Caco-2 (cell line): ENCODE results near the gene PAPSS2. TPM values are rescaled to one million over a fixed set of nuclear protein-coding genes. Genes with fewer than 3 reads are reported as not detected.
"Not testable (repeated sequence)": the region's sequence is repeated elsewhere in the genome, so short reads cannot be mapped to it uniquely, and the experiment has no call there.

Experiments used
- BruUV-seq: library from RNA; stranded (reverse); fragments of 400-500 nt; replicated peaks from 2 replicates; lab custom pipeline; 2021; lab: Mats Ljungman, UMichigan
- CTCF ChIA-PET: fragments of 300-600 bp; sonication (Branson Sonifier 250); formaldehyde crosslinking; loops from one replicate; lab custom pipeline; 2022; ENCODE audit warnings: antibody characterized with exemption; lab: Charles Lee
- POLR2A ChIA-PET: fragments of 300-600 bp; sonication (Branson Sonifier 250); formaldehyde crosslinking; loops from one replicate; lab custom pipeline; 2022; ENCODE audit warnings: antibody characterized with exemption; lab: Charles Lee
- DNase-seq, 2 experiments: peaks; one replicate each; pipeline versions ENCODE4 v3.0.0 to v3.0.0-alpha.2; 2020 to 2022
- H3K27me3 ChIP-seq: replicated peaks from 2 replicates; pipeline ENCODE4 v1.6.0; 2011; ENCODE audit warnings: low read length; ENCODE audit not compliant: control insufficient read depth, insufficient read depth
- H3K36me3 ChIP-seq: 2 replicates; pipeline ENCODE4 v1.5.1; 2011; ENCODE audit warnings: low read length; ENCODE audit not compliant: control insufficient read depth, insufficient read depth
- H3K4me1 ChIP-seq: fragments of 250-450 bp; sonication (Bioruptor Pico); 2 replicates; pipeline ENCODE4 v1.5.1; 2020; ENCODE audit warnings: mild to moderate bottlenecking
- H3K4me3 ChIP-seq: 2 replicates; pipeline ENCODE4 v1.5.1; 2011; ENCODE audit warnings: low read depth, mild to moderate bottlenecking, control low read depth, low read length
- H3K9me3 ChIP-seq: fragments of 250-450 bp; sonication (Bioruptor Pico); 2 replicates; pipeline ENCODE4 v1.5.1; 2020; ENCODE audit warnings: mild to moderate bottlenecking, moderate library complexity
- H3K27ac Mint-ChIP-seq: one replicate; pipeline ENCODE4 v1.8.0; 2022; ENCODE audit warnings: mixed read lengths; ENCODE audit not compliant: unreplicated experiment
- H3K27me3 Mint-ChIP-seq: one replicate; pipeline ENCODE4 v1.8.0; 2022; ENCODE audit warnings: mixed read lengths; ENCODE audit not compliant: insufficient read depth, unreplicated experiment
- H3K36me3 Mint-ChIP-seq: one replicate; pipeline ENCODE4 v1.8.0; 2022; ENCODE audit warnings: mild to moderate bottlenecking, mixed read lengths; ENCODE audit not compliant: insufficient read depth, unreplicated experiment
- H3K4me1 Mint-ChIP-seq: one replicate; pipeline ENCODE4 v1.8.0; 2022; ENCODE audit warnings: low read depth, mixed read lengths; ENCODE audit not compliant: unreplicated experiment
- H3K4me3 Mint-ChIP-seq: one replicate; pipeline ENCODE4 v1.8.0; 2022; ENCODE audit warnings: mild to moderate bottlenecking, moderate library complexity, mixed read lengths; ENCODE audit not compliant: unreplicated experiment
- H3K9me3 Mint-ChIP-seq: one replicate; pipeline ENCODE4 v1.8.0; 2022; ENCODE audit warnings: mixed read lengths; ENCODE audit not compliant: unreplicated experiment
- intact Hi-C: fragments of 100-400 bp; cut with micrococcal nuclease; formaldehyde crosslinking; loops from one replicate; pipeline ENCODE4 v1.10.0; 2022; ENCODE audit not compliant: unreplicated experiment
- total RNA-seq: library from RNA; stranded (reverse); gene quantifications from 2 replicates; pipeline ENCODE4 v1.2.3, GENCODE V29; 2022
- TF ChIP-seq, protein P1 (sequence below), 2 experiments: fragments of 200-600 bp in 1 of 2; IDR thresholded peaks; 1 replicate in 1 of 2; 2 replicates in 1 of 2; pipeline versions ENCODE4 v1.5.1 to v1.8.0; 2011 to 2022; ENCODE audit warnings: antibody characterized with exemption in 1 of 2, control low read depth in 1 of 2, inconsistent platforms in 1 of 2, low read depth in 1 of 2, low read length in 1 of 2, mild to moderate bottlenecking in 1 of 2, moderate library complexity in 1 of 2; ENCODE audit not compliant: insufficient read depth in 1 of 2, severe bottlenecking in 1 of 2, unreplicated experiment in 1 of 2

PAPSS2 gene
- total RNA-seq, 1 experiment from 2014 or later, result 4.3 TPM

- no TSS peak for BruUV-seq
- Mint-ChIP-seq H3K36me3 (no peaks in the 10 kb centered on the region), H3K4me1 (peaks cover 21% of the 10 kb centered on the region), H3K9me3 (peaks cover 9% of the 10 kb centered on the region), H3K4me3 (peak overlapping the region; percentile 53), H3K27me3 (no peaks in the 10 kb centered on the region), H3K27ac (peak overlapping the region; percentile 89)
- H3K27me3 ChIP-seq, result no peaks in the 10 kb centered on the region
- no peaks in the 10 kb centered on the region for H3K36me3 ChIP-seq
- POLR2A ChIA-PET, result interaction anchor here (0.6 kb wide), 1 partner anchor 35 kb away, joined by 4 read pairs; no protein-coding TSS in a partner anchor
- TF ChIP-seq, protein P1, sequence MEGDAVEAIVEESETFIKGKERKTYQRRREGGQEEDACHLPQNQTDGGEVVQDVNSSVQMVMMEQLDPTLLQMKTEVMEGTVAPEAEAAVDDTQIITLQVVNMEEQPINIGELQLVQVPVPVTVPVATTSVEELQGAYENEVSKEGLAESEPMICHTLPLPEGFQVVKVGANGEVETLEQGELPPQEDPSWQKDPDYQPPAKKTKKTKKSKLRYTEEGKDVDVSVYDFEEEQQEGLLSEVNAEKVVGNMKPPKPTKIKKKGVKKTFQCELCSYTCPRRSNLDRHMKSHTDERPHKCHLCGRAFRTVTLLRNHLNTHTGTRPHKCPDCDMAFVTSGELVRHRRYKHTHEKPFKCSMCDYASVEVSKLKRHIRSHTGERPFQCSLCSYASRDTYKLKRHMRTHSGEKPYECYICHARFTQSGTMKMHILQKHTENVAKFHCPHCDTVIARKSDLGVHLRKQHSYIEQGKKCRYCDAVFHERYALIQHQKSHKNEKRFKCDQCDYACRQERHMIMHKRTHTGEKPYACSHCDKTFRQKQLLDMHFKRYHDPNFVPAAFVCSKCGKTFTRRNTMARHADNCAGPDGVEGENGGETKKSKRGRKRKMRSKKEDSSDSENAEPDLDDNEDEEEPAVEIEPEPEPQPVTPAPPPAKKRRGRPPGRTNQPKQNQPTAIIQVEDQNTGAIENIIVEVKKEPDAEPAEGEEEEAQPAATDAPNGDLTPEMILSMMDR (IDR thresholded peaks at IDR 0.05; ENCODE audit: insufficient read depth in 1 of 2, low read depth in 1 of 2, low read length in 1 of 2, severe bottlenecking in 1 of 2, unreplicated experiment in 1 of 2), result no peak
- intact Hi-C loops, result loop anchor here (1.0 kb wide), 1 partner anchor 28 kb away; no protein-coding TSS in a partner anchor
- H3K4me3 ChIP-seq, result no peak overlapping the region
- H3K9me3 ChIP-seq, result no peaks in the 10 kb centered on the region
- peak; percentile 68 to 83 for DNase-seq
- CTCF ChIA-PET, result no interaction called here
- peaks cover 21% of the 10 kb centered on the region for H3K4me1 ChIP-seq
Measured at GRCh38 chr10:87618566-87619423, 40.9 kb upstream of the PAPSS2 start.

DNA sequence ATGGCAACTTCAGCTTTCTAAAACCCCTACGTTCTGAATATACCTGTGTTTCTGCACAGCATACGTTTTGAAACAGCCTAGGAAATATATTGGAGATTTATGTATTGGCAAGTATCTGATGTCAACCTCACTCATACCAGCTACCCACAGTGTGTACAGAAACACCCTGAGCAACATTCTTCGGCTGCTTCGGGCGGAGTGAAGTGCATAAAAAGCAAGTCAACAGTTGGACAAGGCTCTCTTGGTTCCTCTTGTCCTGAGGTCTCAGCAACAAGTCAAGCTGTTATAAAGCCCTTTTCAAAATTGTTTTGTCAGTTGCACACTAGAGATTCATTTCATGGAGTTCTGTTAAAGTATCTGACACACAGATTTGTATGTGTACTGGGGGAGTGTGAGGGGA, 40.0 kb upstream of the PAPSS2 start:
- Mint-ChIP-seq H3K4me1 (peaks cover 21% of the 10 kb centered on the region), H3K27ac (peak overlapping the region; percentile 89), H3K4me3 (peak overlapping the region; percentile 27), H3K9me3 (peaks cover 9% of the 10 kb centered on the region), H3K36me3 (no peaks in the 10 kb centered on the region), H3K27me3 (no peaks in the 10 kb centered on the region)
- Histone ChIP-seq H3K36me3 (no peaks in the 10 kb centered on the region), H3K27me3 (no peaks in the 10 kb centered on the region), H3K9me3 (no peaks in the 10 kb centered on the region), H3K4me3 (no peak overlapping the region), H3K4me1 (peaks cover 21% of the 10 kb centered on the region)
- ChIA-PET CTCF (no interaction called here), POLR2A (interaction anchor here (0.6 kb wide), 2 partner anchors 36 to 74 kb away, joined by 3 to 4 read pairs; no protein-coding TSS in a partner anchor)
- intact Hi-C loops, result loop anchor here (1.0 kb wide), 1 partner anchor 27 kb away; no protein-coding TSS in a partner anchor
- DNase-seq, result peak; percentile 43 to 61
- TF ChIP-seq, protein P1 (IDR thresholded peaks at IDR 0.05; ENCODE audit: insufficient read depth in 1 of 2, low read depth in 1 of 2, low read length in 1 of 2, severe bottlenecking in 1 of 2, unreplicated experiment in 1 of 2), result no peak
- no TSS peak for BruUV-seq

- H3K4me1 ChIP-seq, result peaks cover 21% of the 10 kb centered on the region
- H3K4me3 Mint-ChIP-seq, H3K9me3 ChIP-seq, H3K36me3 ChIP-seq, H3K9me3 Mint-ChIP-seq, CTCF ChIA-PET, H3K27ac Mint-ChIP-seq, DNase-seq, H3K27me3 Mint-ChIP-seq, BruUV-seq, intact Hi-C loops, H3K27me3 ChIP-seq, H3K36me3 Mint-ChIP-seq, POLR2A ChIA-PET, H3K4me3 ChIP-seq: not testable (repeated sequence)
- H3K4me1 Mint-ChIP-seq, result peaks cover 21% of the 10 kb centered on the region
Measured at GRCh38 chr10:87621440-87621839, 38.2 kb upstream of the PAPSS2 start.
